ENCODE measurements around the gene CYLD.
A peak's percentile ranks its signal among the peaks of the same experiment; 100 is the strongest.

Gene CYLD

GRCh38 chr16:50820225-50820624, 78.3 kb downstream of the CYLD start:
- no peak for DNase-seq (ENCODE audit: low read depth)

- no peak for DNase-seq (ENCODE audit: low read depth)
Observed at GRCh38 chr16:50821586-50821985, 79.7 kb downstream of the CYLD start.

DNA sequence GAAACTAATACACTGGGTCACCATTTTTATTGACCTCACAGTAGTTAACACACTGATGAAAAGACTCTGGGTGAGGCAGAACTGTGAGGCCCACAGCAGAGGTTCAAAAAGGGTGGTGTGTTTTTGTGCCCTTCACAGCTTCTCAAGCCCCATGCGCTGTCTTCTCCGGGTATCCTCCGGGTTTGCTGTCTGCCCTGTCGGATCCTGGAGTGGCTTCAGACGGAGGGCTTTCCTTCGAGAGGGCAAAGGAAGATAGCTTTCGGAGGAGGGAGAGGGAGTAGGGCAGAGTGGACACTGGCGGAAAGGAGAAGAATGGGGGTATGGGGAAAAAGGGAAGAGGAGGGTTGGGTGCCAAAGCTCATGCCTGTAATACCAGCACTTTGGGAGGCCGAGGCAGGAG, 80.8 kb downstream of the CYLD start:
- no peak for DNase-seq (ENCODE audit: low read depth)

- DNase-seq (ENCODE audit: low read depth) = no peak
Observed at GRCh38 chr16:50826797-50827316, 85.0 kb downstream of the CYLD start.

GRCh38 chr16:50828164-50828702, 86.3 kb downstream of the CYLD start:
- no peak for DNase-seq (ENCODE audit: low read depth)

DNA sequence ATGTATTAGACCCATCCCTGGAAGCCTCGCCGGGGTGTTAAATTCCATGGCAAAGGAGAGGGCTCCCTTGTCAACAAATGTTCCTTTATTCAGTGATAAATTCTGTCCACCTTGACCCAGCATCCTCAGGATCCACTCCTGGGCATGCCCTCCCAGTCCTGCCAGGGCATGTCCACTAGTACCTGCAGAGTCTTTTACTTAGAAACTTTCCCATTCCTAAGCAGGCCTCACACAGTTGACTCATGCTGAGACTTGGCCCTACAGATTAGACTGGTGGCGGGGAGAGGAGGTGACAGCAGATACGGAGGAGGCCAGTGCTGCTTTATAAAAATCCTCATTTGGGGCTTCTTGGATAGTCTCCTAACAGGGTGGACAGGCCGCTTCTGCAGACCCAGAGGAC, 88.8 kb downstream of the CYLD start:
- DNase-seq (ENCODE audit: low read depth) = no peak

GRCh38 chr16:50831751-50832150, 89.9 kb downstream of the CYLD start:
- DNase-seq (ENCODE audit: low read depth) = no peak

GRCh38 chr16:50833929-50834328, 92.0 kb downstream of the CYLD start:
- DNase-seq (ENCODE audit: low read depth) = no peak

DNA sequence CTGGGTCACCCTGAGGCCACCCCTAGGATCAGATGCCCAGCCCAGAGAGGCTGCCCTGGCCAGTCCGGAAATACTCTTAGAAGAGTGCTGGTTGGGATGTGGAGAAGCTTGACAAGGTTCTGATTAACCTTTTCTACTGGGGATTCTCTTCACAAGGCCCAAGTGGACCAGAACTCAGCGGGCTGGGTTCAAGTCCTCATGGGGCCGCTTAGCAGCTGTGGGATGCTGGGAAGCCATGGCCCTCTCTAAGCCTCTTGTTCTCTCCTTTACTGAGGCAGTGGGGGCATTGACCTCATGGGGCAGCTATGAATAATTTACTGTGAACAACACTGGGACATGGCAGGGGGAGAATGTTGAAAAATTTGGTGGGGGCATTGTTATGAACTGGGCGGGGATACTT, 92.8 kb downstream of the CYLD start:
- DNase-seq (ENCODE audit: low read depth) = no peak

- DNase-seq (ENCODE audit: low read depth) = no peak
Observed at GRCh38 chr16:50835358-50836060, 93.6 kb downstream of the CYLD start.

DNA sequence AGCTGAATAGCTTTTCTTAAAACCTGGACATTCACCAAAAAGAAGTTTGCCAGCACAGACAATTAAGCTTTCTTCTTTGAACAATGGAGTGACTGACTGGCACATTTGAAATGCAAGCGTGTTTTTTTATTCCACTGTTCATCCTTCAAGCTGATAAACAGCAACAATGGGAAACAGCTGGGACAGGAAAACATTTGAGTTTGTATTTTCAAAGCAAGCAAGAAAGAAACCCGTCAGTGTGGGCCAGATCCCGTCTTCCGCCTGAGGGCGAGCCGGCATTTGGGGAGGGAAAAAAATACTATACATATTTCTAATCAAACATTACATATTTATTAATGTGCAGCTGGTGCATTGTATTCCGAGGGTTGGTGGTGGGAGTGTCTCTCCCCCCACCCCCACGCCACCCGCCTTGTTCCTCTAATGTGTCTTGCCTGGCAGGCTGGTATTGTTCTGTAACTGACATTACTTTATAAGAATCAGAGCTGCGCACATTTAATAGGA, 94.3 kb downstream of the CYLD start:
- DNase-seq (ENCODE audit: low read depth) = no peak

- DNase-seq (ENCODE audit: low read depth) = no peak
Observed at GRCh38 chr16:50837324-50837723, 95.4 kb downstream of the CYLD start.

- peak; percentile 4 for DNase-seq (ENCODE audit: low read depth)
Observed at GRCh38 chr16:50838165-50838564, 96.3 kb downstream of the CYLD start.

DNA sequence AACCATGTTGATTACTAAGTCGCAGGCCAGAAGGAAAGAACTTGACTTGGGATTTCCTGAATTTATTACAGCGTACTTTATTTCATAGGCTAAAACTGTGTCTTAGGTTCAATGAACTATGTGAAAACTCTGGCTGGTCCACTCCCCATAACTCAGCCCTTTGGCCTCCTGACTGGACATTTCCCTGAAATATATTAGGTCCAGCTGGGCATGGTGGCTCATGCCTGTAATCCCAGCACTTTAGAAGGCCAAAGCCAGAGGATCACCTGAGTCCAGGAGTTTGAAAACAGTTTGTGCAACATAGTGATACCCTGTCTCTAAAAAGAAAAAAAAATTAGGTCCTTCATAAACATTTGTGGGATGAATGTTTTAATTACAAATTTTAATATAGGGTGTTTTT, 97.0 kb downstream of the CYLD start:
- no peak for DNase-seq (ENCODE audit: low read depth)

DNA sequence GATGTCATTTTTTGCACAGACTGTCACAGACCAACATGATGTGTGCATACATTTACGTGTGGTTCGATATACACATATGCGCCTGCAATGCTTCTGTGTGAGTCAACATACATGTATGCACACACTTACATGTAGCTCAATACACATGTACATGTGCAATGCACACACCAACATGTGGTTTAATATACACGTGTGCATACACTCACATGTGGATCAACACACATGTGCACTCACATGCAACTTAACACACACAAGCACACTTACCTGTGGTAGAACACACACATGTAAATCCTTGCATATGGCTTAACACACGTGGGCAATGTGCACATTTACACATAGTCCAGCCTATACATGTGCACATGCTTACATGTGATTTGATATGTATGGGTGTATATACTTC, 97.5 kb downstream of the CYLD start:
- no peak for DNase-seq (ENCODE audit: low read depth)

DNA sequence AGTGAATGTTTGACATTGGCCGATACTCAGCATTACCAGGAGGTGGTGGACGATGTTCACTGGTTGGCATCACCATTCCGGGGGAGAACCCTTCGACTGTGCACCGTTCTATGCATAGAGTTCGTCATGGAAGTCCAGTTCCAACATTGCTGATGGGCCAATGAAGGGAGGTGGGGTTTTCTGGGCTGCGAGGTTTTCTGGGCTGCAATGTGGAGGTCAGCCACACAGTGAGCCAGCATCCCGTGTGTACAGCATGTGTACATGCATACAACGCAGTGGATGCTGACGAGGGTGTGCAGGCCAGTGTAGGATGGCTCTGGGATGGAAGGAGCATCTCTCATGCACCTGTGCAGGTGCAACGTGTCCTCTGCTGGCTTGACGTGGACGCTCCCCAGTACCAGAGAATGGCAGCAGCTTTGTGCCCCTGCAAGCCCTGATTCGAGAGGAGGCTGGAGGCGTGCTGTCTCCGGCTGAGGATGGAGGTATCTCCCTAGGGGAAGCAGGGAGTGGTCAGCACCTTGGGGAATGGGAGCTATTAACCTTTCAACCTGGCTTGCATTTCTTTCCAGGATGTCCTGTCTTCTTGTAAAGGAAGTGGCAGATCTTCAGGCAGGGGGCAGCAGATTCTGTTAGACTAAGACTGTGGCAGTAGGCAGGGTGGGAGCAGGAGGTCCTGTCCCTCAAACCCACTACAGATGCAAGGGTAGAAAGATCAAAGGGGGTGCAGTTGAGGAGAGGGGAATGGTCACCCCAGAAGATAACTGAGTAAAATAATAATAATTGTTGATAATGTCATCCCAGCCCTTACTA, 98.2 kb downstream of the CYLD start:
- no peak for DNase-seq (ENCODE audit: low read depth)

DNA sequence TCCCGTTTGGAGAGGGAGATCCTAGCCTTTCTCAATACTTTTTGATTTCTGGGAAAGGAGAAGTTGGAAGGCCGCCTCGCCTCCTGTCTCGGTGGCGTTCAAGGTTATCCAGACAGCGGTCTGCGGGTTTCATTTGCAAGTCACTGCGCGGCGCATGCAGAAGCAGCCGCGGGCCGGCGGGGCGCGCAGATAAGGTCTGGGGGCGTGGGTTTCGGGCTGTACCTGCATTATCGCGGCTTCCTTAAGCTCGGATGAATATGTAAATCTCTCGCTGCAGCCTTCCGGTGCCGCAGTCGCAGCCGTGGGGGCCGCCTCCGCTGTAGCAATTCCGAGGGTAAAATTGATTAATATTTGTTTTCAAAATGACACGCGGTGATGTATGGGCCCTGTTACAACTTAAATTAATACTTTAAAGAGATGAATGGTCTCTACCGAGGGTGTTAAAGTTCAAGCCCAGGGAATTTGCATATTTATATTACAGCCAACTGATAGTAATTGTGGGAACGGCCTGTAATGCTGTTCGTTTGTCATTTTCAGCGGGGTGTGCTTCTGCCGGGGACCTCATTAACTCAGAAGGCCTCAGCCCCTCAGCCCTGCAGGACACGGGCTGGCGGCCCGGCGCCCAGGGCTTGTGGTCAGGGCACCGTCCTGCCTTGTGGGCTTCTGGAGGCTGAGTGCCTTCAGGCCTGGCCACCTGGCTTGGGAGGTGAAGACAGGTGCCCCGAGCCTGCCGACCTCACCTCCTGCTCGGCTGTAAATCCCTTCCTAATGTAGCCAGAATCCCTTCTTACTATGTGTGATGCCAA, 99.4 kb downstream of the CYLD start:
- DNase-seq (ENCODE audit: low read depth) = no peak

GRCh38 chr16:50842013-50842505, 100.2 kb downstream of the CYLD start:
- no peak for DNase-seq (ENCODE audit: low read depth)

GRCh38 chr16:50842589-50842988, 100.7 kb downstream of the CYLD start:
- no peak for DNase-seq (ENCODE audit: low read depth)

DNA sequence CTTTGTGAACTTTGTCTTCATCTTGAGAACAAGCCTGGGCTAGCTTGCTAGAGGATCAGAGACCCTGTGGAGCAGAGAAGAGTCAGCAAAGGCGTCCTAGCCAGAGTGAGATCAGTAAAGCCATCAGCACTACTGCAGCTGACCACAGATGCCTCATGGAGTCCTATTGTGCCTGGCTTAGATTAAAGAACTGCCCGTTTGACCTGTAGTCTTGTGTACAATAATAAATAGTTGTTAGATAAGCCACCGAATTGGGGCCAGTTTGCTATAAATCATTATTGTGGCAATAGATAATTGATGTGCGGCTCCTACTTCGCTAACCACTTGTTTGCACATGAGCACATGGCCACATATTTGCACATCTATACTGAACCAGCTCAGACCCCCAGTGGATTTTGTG, 103.0 kb downstream of the CYLD start:
- no peak for DNase-seq (ENCODE audit: low read depth)

- DNase-seq (ENCODE audit: low read depth) = no peak
Observed at GRCh38 chr16:50845296-50845695, 103.4 kb downstream of the CYLD start.

- no peak for DNase-seq (ENCODE audit: low read depth)
Observed at GRCh38 chr16:50846511-50846910, 104.6 kb downstream of the CYLD start.

Data from amniotic epithelial cell (primary cell).